ENCODE data around the gene HMGXB4.

The HMGXB4 gene

DNA sequence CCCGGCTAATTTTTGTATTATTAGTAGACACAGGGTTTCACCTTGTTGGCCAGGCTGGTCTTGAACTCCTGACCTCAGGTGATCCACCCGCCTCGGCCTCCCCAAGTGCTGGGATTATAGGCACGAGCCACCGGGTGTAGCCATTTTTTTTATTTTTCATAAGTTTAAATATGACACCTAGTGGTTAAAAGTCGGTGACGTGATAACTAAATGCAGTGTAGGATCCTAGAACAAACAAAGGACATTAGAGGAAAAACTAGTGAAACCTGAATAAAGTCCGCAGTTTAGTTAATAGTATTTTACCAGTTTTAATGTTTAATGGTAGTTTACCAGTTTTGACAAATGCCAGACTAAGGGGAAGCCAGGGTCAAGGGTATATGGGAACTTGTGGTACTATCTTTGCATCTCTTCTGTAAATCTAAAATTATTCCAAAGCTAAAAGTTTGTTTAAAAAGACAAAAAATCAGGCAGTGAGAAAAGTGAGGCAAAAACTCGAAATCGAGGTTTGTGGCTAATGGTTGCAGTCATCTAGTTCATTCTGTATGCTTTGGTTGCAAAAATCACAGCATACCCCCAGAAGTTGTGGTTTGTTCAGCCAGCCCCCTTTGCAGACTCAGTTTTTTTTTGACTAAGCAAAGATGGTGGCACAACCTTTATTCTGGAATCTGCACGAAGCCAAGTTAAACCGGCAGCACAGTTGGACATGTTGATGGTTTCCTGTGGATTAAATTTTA, 72.0 kb downstream of the HMGXB4 start:
- DNase-seq: no peak

DNA sequence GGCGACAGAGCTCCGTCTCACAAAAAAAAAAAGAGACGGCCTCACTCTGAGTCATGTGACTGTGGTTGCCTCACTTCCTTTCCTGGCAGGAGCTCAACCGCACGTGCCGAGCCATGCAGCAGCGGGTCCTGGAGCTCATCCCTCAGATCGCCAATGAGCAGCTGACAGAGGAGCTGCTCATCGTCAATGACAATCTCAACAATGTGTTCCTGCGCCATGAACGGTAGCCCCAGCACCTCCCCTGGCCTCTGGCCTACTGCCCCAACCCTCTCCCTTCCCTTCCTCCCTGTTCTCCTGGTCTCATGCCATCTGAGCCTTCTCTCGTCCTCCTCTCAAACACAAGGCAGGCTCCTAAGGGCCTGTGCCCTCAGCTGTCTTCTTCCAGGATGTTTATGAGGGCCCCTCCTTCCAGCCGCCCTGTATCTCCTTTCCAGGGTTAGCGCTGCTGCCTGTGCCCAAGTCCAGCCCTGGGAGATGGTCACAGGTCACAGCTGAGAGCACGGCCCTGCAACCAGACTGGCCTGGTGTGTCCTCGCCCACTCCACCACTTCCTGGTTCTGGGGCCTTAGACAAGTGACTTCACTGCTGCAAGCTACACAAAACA, 73.1 kb downstream of the HMGXB4 start:
- DNase-seq: peak; percentile 42

DNA sequence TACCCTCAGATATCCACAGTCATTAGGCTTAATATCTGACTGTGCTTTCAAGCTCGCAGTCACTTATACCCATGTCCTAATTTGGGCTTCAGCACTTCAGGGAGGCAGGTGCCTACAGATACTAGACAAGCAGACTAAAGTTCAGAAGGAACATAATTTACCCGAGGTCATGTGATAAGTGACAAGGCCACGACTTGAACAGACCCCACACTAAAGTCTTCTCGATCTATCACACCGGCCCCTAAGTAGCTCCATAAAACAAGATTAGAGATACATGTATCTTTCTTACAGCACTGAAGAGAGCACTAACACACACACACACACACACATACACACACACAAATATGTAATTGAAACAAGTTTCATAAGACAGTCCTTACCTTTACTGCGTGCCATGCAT, 75.0 kb downstream of the HMGXB4 start:
- DNase-seq: no peak

DNA sequence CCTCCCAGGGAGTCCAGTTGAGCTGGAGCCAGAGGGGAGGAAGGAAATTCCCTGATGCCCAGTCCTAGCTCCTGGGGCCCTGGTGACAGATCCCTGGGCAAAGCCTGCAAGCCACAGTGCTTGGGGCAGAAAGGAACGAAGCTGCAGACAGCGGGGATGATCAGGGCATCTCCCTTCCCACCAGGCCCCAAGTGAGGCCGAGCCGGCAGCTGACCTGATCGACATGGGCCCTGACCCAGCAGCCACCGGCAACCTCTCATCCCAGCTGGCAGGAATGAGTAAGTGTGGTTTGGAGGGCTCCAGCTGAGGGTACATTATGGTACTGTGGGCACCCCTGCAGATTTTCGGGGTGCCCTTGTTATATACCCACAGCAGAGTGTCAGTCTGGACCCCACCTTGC, 75.9 kb downstream of the HMGXB4 start:
- no peak for DNase-seq

DNA sequence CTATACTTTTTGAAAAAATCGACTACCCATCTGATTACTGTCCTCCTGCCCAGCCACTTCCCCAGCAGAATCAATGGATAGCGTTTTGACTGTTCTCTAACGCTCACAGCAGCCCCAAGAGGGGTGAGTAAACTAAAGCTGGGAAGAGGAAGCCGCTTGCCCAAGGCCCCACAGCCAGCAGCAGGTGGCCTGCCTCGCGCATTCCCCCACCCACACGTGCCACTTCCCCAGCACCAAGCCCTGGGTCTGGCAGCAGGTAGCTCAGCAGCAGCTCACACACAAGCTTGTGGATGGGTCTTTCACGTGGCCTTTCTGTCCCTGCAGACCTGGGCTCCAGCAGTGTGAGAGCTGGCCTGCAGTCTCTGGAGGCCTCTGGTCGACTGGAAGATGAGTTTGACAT, 76.7 kb downstream of the HMGXB4 start:
- DNase-seq: peak; percentile 32

DNA sequence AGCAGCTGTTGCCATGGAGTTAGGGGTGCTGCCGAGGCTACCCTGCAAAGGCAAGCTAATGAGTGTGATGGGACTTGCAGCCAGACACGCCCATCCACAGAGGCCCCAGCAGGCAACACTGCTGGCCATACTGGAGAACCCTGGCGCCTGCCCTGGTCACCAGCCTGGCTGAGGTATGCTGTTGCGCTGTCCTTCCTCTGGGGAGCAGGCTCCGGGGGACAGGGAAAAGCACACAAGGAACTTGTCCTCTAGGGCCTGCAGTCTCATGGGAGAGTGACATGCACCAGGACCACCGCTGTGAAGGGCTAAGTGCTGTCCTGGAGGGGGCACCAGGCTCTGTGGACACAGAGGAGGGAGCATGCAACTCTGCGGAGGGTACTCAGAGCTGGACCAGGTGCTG, 78.2 kb downstream of the HMGXB4 start:
- no peak for DNase-seq

DNA sequence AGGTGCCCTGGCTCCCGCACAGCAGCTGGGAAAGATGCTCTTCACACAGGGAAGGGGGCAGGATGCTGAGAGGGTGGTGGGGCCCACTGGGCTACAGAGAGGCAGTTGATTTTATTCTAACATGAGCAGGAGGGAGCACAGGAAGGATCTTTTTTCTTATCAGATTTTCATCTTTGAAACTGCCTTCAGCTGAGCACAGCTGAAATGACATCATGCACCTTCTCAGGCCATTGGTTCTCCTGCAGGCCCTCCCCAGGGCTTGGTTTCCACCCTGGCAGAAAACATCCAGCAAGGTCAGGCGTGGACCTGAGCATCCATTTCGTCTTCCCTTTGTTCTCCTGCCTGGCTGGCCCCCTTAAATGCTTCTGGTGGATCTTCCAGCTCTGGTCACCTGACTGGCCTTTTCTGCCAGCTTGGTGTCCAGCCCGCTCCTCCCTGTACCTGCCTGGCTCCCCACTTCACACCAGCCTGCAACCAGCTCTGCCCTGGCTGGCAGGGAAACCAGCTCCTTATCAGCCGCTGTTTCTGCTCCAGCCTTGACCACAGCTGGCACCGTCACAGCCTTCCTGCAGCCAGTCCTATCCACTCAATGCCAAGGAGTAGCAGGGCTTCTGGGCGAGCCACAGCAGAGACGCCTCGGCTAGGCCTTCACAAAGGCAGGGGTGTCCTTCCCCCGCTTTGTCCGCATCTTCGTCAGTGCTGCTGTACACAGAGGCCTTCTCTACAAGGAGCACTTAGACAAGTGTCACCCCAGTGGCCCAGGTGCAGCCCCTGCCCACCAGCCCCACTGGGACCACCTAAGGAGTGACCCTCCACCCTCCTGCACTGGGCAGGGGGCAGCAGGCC, 78.9 kb downstream of the HMGXB4 start:
- no peak for DNase-seq

DNA sequence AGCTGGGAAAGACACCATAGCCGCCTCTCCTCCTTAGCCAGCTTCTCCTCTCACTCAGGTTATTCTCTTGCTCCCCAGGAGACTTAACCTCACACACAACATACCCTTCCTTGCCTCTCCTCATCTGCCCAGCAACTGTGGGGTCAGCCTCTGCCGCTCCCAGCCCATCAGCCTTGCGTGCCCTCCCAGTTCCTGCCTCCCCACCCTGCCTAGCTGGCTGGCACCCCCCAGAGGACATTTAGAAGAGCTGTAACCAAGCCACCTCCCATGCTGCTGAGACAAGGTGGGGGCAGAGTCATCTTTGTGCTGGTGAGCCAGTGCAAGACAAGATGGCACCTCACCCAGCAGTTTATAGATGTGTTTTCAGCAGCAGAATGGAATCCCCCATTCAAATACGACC, 80.6 kb downstream of the HMGXB4 start:
- DNase-seq: no peak

DNA sequence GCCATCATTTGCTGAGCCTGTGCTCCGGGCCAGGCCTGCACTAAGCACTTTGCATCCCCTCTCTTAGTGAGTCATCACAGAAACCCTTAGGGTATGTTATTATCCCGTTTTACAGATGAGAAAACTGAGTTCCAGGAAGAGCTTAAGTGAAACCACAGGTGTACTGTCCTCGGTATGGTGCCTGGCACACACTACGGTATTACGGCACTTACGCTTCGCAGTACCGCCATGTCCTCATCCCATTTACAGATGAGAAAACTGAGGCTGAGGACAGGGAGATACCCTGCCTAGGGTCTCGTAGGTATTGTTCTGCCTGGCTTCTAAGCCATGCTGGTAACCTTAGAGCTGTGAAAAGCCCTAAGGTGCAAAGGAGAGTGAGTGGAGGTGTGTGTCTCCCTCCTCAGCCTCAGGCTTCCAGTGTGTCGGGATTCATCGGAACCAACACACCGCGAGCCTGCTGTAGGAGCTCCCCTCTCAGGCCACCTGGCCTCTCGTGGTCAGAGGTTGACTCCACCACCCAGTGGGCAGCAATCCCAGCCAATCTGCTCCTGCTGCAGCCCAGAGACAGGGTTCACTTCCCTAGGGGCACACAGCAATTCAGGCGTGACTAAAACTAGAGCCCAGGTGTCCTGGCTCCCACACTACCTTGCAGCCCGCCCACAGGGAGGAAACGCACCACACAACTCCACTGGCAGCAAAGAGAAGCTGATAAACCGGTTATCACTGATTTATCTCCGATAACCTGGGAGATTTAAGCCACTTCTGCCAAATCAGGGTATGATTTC, 84.0 kb downstream of the HMGXB4 start:
- no peak for DNase-seq

DNA sequence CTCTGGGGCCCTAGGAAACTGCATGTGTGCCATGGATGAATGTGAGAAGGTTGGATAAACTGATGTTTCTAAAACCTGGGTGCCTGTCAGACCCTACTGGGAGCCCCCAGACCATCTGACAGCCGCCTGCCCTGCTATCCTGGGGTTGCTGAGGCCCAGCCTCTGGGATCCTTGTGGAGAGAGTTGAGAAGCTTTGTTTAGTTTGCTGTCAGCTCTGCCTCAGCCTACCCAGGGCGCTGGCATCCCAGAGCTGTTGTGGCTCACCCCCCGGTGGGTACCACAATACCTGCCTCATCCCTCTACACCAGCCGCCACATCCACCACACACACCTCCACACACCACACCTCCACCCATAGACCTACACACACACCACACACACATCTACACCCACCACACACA, 85.1 kb downstream of the HMGXB4 start:
- no peak for DNase-seq

DNA sequence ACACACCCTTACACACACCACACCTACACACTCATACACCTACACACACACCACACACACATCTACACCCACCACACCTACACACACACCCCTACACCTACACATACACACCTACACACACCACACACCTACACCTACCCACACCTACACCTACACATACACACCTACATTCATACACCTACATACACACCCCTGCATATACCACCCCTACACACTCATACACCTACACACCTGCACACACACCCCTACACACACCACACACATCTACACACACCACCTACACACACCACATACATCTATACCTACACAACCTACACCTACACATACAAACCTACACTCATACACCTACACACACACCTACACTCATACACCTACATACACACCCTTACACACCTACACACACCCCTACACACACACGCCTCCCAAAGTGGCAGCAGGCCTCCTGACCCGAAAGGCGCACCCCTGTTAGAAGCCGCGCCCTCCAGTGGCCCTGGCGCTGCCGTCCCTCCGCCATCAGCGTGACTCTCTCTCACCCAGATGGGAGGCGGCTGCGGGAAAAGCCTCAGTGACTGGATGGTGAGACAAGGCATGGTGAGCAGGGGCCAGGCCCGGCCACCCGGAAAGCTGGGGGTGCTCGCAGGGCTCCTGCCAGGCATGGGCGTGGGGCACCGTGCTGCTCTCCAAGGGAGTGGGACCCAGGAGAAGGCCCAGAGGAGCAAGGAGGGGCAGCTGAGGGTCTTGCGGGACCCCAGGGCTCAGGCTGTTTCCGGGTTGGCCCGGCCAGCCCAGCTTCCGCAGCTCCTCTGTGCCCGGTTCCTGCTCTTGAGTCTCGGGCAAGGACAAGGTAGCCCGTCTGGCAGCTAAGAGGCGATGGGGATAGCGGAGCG, 86.6 kb downstream of the HMGXB4 start:
- no peak for DNase-seq

DNA sequence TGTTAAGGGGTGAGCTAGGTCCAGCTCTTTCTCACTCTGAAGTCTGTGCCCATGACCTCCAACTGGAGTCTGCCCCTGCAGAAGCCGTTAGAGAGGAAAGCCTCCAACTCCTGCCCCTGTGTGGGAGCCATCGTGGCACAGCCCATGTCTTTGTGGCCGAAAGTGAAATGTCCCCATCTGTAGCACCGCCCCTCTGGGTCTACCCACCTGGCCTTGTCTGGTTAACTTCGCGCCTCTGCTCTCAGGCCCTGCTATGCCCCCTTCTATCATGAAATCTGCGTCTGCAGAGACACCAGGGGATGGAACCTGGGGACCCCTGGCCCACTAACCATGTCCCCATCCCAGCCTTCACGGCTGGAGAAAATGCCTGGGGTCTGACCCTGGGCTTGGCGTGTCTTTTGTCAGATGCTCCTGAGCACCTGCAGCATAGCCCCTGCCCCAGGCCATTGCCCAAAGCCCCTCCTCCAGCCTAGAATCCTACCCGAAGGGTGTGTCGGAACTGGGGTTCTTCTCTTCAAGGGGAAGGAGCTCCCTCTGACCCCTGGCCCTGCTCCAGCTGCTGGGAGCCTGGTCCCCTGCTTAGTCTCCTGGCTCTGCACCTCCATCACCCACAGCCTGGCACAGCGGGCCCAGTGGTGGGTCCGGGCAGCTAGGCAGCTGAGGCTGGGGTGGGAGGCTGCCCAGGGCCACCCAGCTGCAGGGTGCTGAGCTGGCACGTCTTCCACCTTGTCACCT, 87.8 kb downstream of the HMGXB4 start:
- no peak for DNase-seq

Measured in stimulated activated naive CD4-positive, alpha-beta T cell treated with Interleukin-2 at 50 U/mL for 16 hours (primary cell).